H1 (cell line): ENCODE results near the gene MYG1. TPM values are rescaled to one million over a fixed set of nuclear protein-coding genes. Genes with fewer than 3 reads are reported as not detected.

Source experiments
- CTCF ChIA-PET: fragments of 300-600 bp; sonication (Branson Sonifier 250); formaldehyde crosslinking; loops from one replicate; lab custom pipeline; 2021; ENCODE audit not compliant: partially characterized antibody; lab: Charles Lee
- POLR2A ChIA-PET: fragments of 300-600 bp; sonication (Branson Sonifier 250); formaldehyde crosslinking; loops from one replicate; lab custom pipeline; 2021; ENCODE audit warnings: inconsistent platforms; ENCODE audit not compliant: partially characterized antibody; lab: Charles Lee
- DNase-seq, 2 experiments: peaks; one replicate each; pipeline versions ENCODE4 v3.0.0 to v3.0.0-alpha.2; 2010 to 2022; ENCODE audit warnings: low spot score in 2 of 2, low read depth in 1 of 2, mixed read lengths in 1 of 2
- FAIRE-seq: peaks from 2 replicates; lab custom pipeline; 2011; peaks lifted over from hg19 to GRCh38; lab: Jason Lieb, UNC
- H2AFZ ChIP-seq: 2 replicates; pipeline ENCODE4 v1.8.1; 2012; ENCODE audit warnings: low read length, inconsistent platforms
- H2AK5ac ChIP-seq: 2 replicates; pipeline ENCODE4 v1.6.1; 2013; ENCODE audit warnings: low read depth, low read length
- H2BK120ac ChIP-seq: replicated peaks from 2 replicates; pipeline ENCODE3; 2013; ENCODE audit warnings: low read depth, low read length, inconsistent platforms
- H2BK12ac ChIP-seq: 2 replicates; pipeline ENCODE4 v1.6.1; 2013; ENCODE audit warnings: low read depth, low read length
- H2BK15ac ChIP-seq: 2 replicates; pipeline ENCODE4 v1.6.1; 2013; ENCODE audit warnings: low read length
- H2BK20ac ChIP-seq: 2 replicates; pipeline ENCODE4 v1.6.1; 2013; ENCODE audit warnings: low read length
- H2BK5ac ChIP-seq: 2 replicates; pipeline ENCODE4 v1.6.1; 2013; ENCODE audit warnings: low read depth, low read length
- H3K14ac ChIP-seq: 2 replicates; pipeline ENCODE4 v1.6.1; 2013; ENCODE audit warnings: inconsistent platforms; ENCODE audit not compliant: insufficient read length
- H3K18ac ChIP-seq: 2 replicates; pipeline ENCODE4 v1.6.1; 2013; ENCODE audit warnings: low read length; ENCODE audit errors: extremely low read depth
- H3K23ac ChIP-seq: 2 replicates; pipeline ENCODE4 v1.6.1; 2013; ENCODE audit warnings: inconsistent platforms; ENCODE audit not compliant: insufficient read length
- H3K23me2 ChIP-seq: 2 replicates; pipeline ENCODE4 v1.6.1; 2013; ENCODE audit warnings: low read depth, low read length
- H3K27ac ChIP-seq: 2 replicates; pipeline ENCODE4 v1.6.1; 2011; ENCODE audit warnings: low read depth, low read length, inconsistent platforms
- H3K27me3 ChIP-seq, 4 experiments: replicated peaks in 1 of 4; 1 replicate in 1 of 4; 2 replicates in 3 of 4; pipeline versions ENCODE4 v1.6.1 to v1.8.1; 2011 to 2013; ENCODE audit warnings: low read length in 3 of 4, mild to moderate bottlenecking in 3 of 4, inconsistent platforms in 2 of 4, mixed read lengths in 2 of 4, moderate library complexity in 1 of 4; ENCODE audit not compliant: control insufficient read depth in 3 of 4, insufficient read depth in 3 of 4; ENCODE audit errors: extremely low read depth in 1 of 4
- H3K36me3 ChIP-seq, 4 experiments: 2 replicates each; pipeline versions ENCODE4 v1.6.1 to v1.8.1; 2011 to 2013; ENCODE audit warnings: mild to moderate bottlenecking in 4 of 4, low read length in 3 of 4, moderate library complexity in 2 of 4, control low read depth in 1 of 4, inconsistent platforms in 1 of 4; ENCODE audit not compliant: insufficient read depth in 4 of 4, control insufficient read depth in 2 of 4
- H3K4ac ChIP-seq: replicated peaks from 2 replicates; pipeline ENCODE3; 2013; ENCODE audit warnings: low read length, low read depth, mixed read lengths, inconsistent platforms; ENCODE audit not compliant: insufficient read length
- H3K4me1 ChIP-seq, 4 experiments: replicated peaks in 1 of 4; 1 replicate in 1 of 4; 2 replicates in 3 of 4; pipeline versions ENCODE4 v1.6.1 to v1.8.1; 2011 to 2013; ENCODE audit warnings: low read length in 3 of 4, inconsistent platforms in 2 of 4, mixed read lengths in 1 of 4; ENCODE audit not compliant: insufficient read depth in 4 of 4, control insufficient read depth in 3 of 4
- H3K4me2 ChIP-seq, 2 experiments: 2 replicates each; pipeline versions ENCODE4 v1.6.1 to v1.8.1; 2011 to 2013; ENCODE audit warnings: low read depth in 2 of 2, low read length in 2 of 2, control low read depth in 1 of 2, inconsistent platforms in 1 of 2, mild to moderate bottlenecking in 1 of 2; ENCODE audit not compliant: insufficient read depth in 1 of 2
- H3K4me3 ChIP-seq, 4 experiments: fragments of 200-600, 300-600 bp in 1 of 4; sonication (generic), shearing (Covaris generic), sonication (Bioruptor Twin) in 1 of 4; 2 replicates each; pipeline versions ENCODE4 v1.5.1 to v1.8.1; 2011 to 2016; ENCODE audit warnings: low read length in 4 of 4, low read depth in 3 of 4, control low read depth in 2 of 4, inconsistent platforms in 2 of 4, mild to moderate bottlenecking in 2 of 4, mixed read lengths in 1 of 4, moderate library complexity in 1 of 4; ENCODE audit not compliant: insufficient read depth in 2 of 4; ENCODE audit errors: extremely low read depth in 1 of 4
- H3K56ac ChIP-seq: replicated peaks from 2 replicates; pipeline ENCODE3; 2013; ENCODE audit warnings: low read depth, mild to moderate bottlenecking, mixed read lengths, low read length, inconsistent platforms; ENCODE audit not compliant: insufficient read length
- H3K79me1 ChIP-seq: 2 replicates; pipeline ENCODE4 v1.6.1; 2013; ENCODE audit warnings: low read depth, low read length, control low read depth
- H3K79me2 ChIP-seq, 2 experiments: 2 replicates each; pipeline versions ENCODE4 v1.6.1 to v1.8.1; 2012 to 2013; ENCODE audit warnings: low read length in 2 of 2, mild to moderate bottlenecking in 2 of 2, inconsistent platforms in 1 of 2; ENCODE audit not compliant: insufficient read depth in 2 of 2, control insufficient read depth in 1 of 2
- H3K9ac ChIP-seq, 4 experiments: replicated peaks in 1 of 4; 1 replicate in 1 of 4; 2 replicates in 3 of 4; pipeline versions ENCODE4 v1.6.1 to v1.8.1; 2011 to 2013; ENCODE audit warnings: low read depth in 3 of 4, low read length in 3 of 4, control low read depth in 2 of 4, mild to moderate bottlenecking in 2 of 4, moderate library complexity in 2 of 4, inconsistent platforms in 1 of 4; ENCODE audit errors: extremely low read depth in 1 of 4
- H3K9me3 ChIP-seq, 2 experiments: 2 replicates each; pipeline versions ENCODE4 v1.6.1 to v1.8.1; 2012 to 2013; ENCODE audit warnings: mild to moderate bottlenecking in 2 of 2, moderate library complexity in 2 of 2, control low read depth in 1 of 2, inconsistent platforms in 1 of 2, low read depth in 1 of 2, low read length in 1 of 2, mixed read lengths in 1 of 2; ENCODE audit not compliant: insufficient read depth in 2 of 2
- H4K20me1 ChIP-seq, 2 experiments: replicated peaks in 1 of 2; 2 replicates each; pipeline versions ENCODE3 to v1.8.1; 2011 to 2013; ENCODE audit warnings: inconsistent platforms in 2 of 2, low read length in 2 of 2, mild to moderate bottlenecking in 1 of 2; ENCODE audit not compliant: insufficient read depth in 2 of 2, control insufficient read depth in 1 of 2
- H4K5ac ChIP-seq: 2 replicates; pipeline ENCODE4 v1.6.1; 2013; ENCODE audit warnings: low read length, low read depth, mixed read lengths, inconsistent platforms; ENCODE audit not compliant: insufficient read length
- H4K8ac ChIP-seq: 2 replicates; pipeline ENCODE4 v1.8.0; 2013; ENCODE audit warnings: mild to moderate bottlenecking, moderate library complexity, low read length, inconsistent platforms; ENCODE audit not compliant: insufficient read depth; ENCODE audit errors: extremely low read depth
- H4K91ac ChIP-seq: replicated peaks from 2 replicates; pipeline ENCODE3; 2013; ENCODE audit warnings: low read length, mixed read lengths, inconsistent platforms; ENCODE audit not compliant: insufficient read length
- YY1 ChIP-seq: IDR thresholded peaks from 2 replicates; pipeline ENCODE4 v1.6.1; 2011; ENCODE audit warnings: low read depth, mild to moderate bottlenecking, low read length
- WGBS, 2 experiments: shearing (Covaris generic) in 1 of 2; methylation state at CpG; one replicate each; pipeline versions ENCODE4 v1.1.6 to v1.1.7; 2013 to 2015; ENCODE audit warnings: low lambda C conversion rate in 2 of 2, mixed read lengths in 2 of 2, inconsistent platforms in 1 of 2, low coverage in 1 of 2, missing lambda C conversion rate in 1 of 2; ENCODE audit not compliant: insufficient replicate concordance in 2 of 2, insufficient coverage in 1 of 2, insufficient read length in 1 of 2; ENCODE audit errors: extremely low coverage in 1 of 2, missing lambda C conversion rate in 1 of 2; 5-methylcytosine and 5-hydroxymethylcytosine counted together
- polyA plus RNA-seq, 7 experiments: library from polyadenylated mRNA; depleted of rRNA in 3 of 7; stranded (reverse) in 5 of 7; unstranded in 2 of 7; fragments of >200 nt in 5 of 7; fragments of 200-250 nt in 2 of 7; gene quantifications; 1 replicate in 5 of 7; 2 replicates in 1 of 7; 4 replicates in 1 of 7; pipeline versions ENCODE4 v1.2.1 to v1.2.3, GENCODE V29; 2011 to 2013; ENCODE audit warnings: missing spikeins in 2 of 7, mixed read lengths in 2 of 7
- total RNA-seq: library from RNA; stranded (reverse); fragmentation: NEBNext Ultra II Directional; extraction: Animal tissue kit (Norgen Biotek cat#: 25700); gene quantifications from 2 replicates; pipeline ENCODE4 v1.2.1, GENCODE V29; 2021

The MYG1 gene
- total and polyA plus RNA-seq, 2 of the 8 experiments (the other 6 are each of a cell fraction or from before 2014, with no cell fraction given) = 83.3 to 104 TPM

DNA sequence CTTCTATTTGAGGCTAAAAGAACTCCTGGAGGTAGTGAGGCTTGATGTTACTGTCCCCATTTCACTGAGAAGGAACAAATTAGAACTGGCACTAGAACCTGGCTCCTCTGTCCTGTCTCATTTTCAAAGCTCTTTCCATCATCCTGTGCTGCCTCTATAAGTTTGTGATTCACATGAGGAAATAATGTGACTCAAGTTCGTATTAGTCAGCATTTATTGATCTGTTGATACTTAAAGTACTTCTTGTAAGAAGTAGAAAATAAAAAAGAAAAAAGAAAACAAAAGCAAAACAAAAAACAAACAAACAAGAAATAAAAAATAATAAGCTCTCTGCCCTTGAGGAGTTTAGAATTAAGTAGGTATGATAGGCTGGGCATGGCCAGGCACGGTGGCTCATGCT is 33.7 kb upstream of the MYG1 start:
- Histone ChIP-seq H3K79me1 (peaks cover 16% of the 10 kb centered on the region), H3K4me1 (peaks cover 3 to 11% (median 5%) of the 10 kb centered on the region in 4 experiments; a peak in 5 of 7 replicates), H3K14ac (no peak overlapping the region), H3K36me3 (peaks cover 6 to 14% (median 10%) of the 10 kb centered on the region in 4 experiments; a peak in 5 of 8 replicates), H2AK5ac (no peak overlapping the region), H3K18ac (no peak overlapping the region), H3K4me2 (no peak overlapping the region), H2AFZ (no peak overlapping the region), H4K5ac (no peak overlapping the region), H3K23ac (no peak overlapping the region), H3K23me2 (peaks cover 5% of the 10 kb centered on the region; the same call in 1 of the 2 replicates), H4K20me1 (peaks cover 3 to 4% of the 10 kb centered on the region in 2 experiments), H2BK5ac (no peak overlapping the region), H3K4ac (no peak overlapping the region), H3K9ac (no peak overlapping the region), H3K27me3 (peaks cover 0 to 2% (median 0%) of the 10 kb centered on the region in 4 experiments; a peak in 1 of 7 replicates), H3K27ac (no peak overlapping the region), H3K56ac (no peak overlapping the region), H4K91ac (no peak overlapping the region), H3K9me3 (no peaks in the 10 kb centered on the region), H3K79me2 (peaks cover 0 to 16% of the 10 kb centered on the region in 2 experiments; a peak in 2 of 4 replicates), H3K4me3 (no peak overlapping the region), H4K8ac (no peak overlapping the region), H2BK20ac (no peak overlapping the region), H2BK120ac (no peak overlapping the region), H2BK15ac (no peak overlapping the region), H2BK12ac (no peak overlapping the region)
- no peak for FAIRE-seq
- CTCF ChIA-PET = interaction anchor here (0.7 to 23.0 kb wide), 10 partner anchors 9 to 212 kb away, joined by 4 to 654 read pairs (median 56); partner anchors contain the start of genes AAAS and RARG
- WGBS, 2 experiments = 92% methylated on average over 2 of the region's 2 CpGs; no CpG with 5 or more reads in 1 of the 2 experiments
- no peak for TF ChIP-seq YY1
- no peak for DNase-seq
- POLR2A ChIA-PET = interaction anchor here (0.7 to 9.3 kb wide), 5 partner anchors 8 to 125 kb away, joined by 3 to 113 read pairs (median 5); no protein-coding TSS in a partner anchor
